Motor neuron (in vitro differentiated cells): ENCODE results near the gene TNIK. TPM values are rescaled to one million over a fixed set of nuclear protein-coding genes. Genes with fewer than 3 reads are reported as not detected.
A peak's percentile ranks its signal among the peaks of the same experiment; 100 is the strongest.

Experiments used
- ATAC-seq, 8 experiments: fragments of 200-7000 bp; cut with Tn5 transposase; replicated peaks in 6 of 8; 2 replicates each; pipeline ENCODE4 v1.8.0; 2021; ENCODE audit warnings: mild to moderate bottlenecking in 8 of 8, moderate library complexity in 8 of 8
- H3K27ac ChIP-seq, 2 donors: fragments of 250-450 bp; sonication (Bioruptor Pico); 2 replicates each; pipeline ENCODE4 v1.9.0; 2021; ENCODE audit warnings: antibody characterized with exemption in 2 of 2, mild to moderate bottlenecking in 2 of 2, moderate library complexity in 1 of 2
- H3K4me1 ChIP-seq, 2 donors: fragments of 250-450 bp; sonication (Bioruptor Pico); replicated peaks in 1 of 2; 2 replicates each; pipeline ENCODE4 v1.6.1; 2021; ENCODE audit warnings: antibody characterized with exemption in 2 of 2, mild to moderate bottlenecking in 2 of 2, moderate library complexity in 1 of 2
- H3K4me3 ChIP-seq, 5 donors: fragments of 250-450 bp; sonication (Bioruptor Pico); 2 replicates each; pipeline ENCODE4 v1.9.0; 2021; ENCODE audit warnings: antibody characterized with exemption in 5 of 5, mild to moderate bottlenecking in 5 of 5, moderate library complexity in 4 of 5
- WGBS, 10 experiments: fragments of 450-650 bp; shearing (Covaris generic); methylation state at CpG; one replicate each; pipeline ENCODE4 v1.0.0; 2022; 5-methylcytosine and 5-hydroxymethylcytosine counted together
- in situ Hi-C, 9 experiments: fragments of 400-800 bp; cut with MboI; loops; one replicate each; pipeline ENCODE4 v1.15.0; 2021; ENCODE audit warnings: low sequenced_read_pairs in 9 of 9, low pct_unique_long_range_greater_than_20kb in 2 of 9; ENCODE audit not compliant: unreplicated experiment in 9 of 9
- total RNA-seq, 8 experiments: library from RNA; unstranded; fragments of 300-600 nt; gene quantifications; 2 replicates each; pipeline versions ENCODE4 v1.2.3 to v1.2.4, GENCODE V29; 2022

Gene TNIK
- total RNA-seq, 8 experiments from 2014 or later, result 0.87 to 76.5 (median 23.3) TPM

GRCh38 chr3:171274222-171274621, 186.0 kb downstream of the TNIK start:
- Histone ChIP-seq H3K4me1 (peaks cover 0 to 3% of the 10 kb centered on the region in 2 donors), H3K4me3 (no peak overlapping the region), H3K27ac (no peak overlapping the region)
- 0 to 100% (median 54%) methylated on average over 1 of the region's 1 CpG; no CpG with 5 or more reads in 6 of the 10 experiments for WGBS, 10 experiments
- no peak for ATAC-seq
- in situ Hi-C loops, result no loop called here

- H3K27ac ChIP-seq, result no peak overlapping the region
- no peak overlapping the region for H3K4me3 ChIP-seq
- H3K4me1 ChIP-seq, result no peaks in the 10 kb centered on the region
- WGBS, 10 experiments, result 38 to 100% (median 80%) methylated on average over 1 to 2 of the region's 2 CpGs; no CpG with 5 or more reads in 1 of the 10 experiments
- in situ Hi-C loops, result no loop called here
- ATAC-seq, result no peak
Measured at GRCh38 chr3:171270541-171270940, 189.7 kb downstream of the TNIK start.

GRCh38 chr3:171269542-171269941, 190.7 kb downstream of the TNIK start:
- no peak overlapping the region for H3K4me3 ChIP-seq
- no peaks in the 10 kb centered on the region for H3K4me1 ChIP-seq
- in situ Hi-C loops, result no loop called here
- H3K27ac ChIP-seq, result no peak overlapping the region
- no peak for ATAC-seq

GRCh38 chr3:171268677-171269076, 191.5 kb downstream of the TNIK start:
- Histone ChIP-seq H3K4me1 (no peaks in the 10 kb centered on the region), H3K27ac (no peak overlapping the region), H3K4me3 (no peak overlapping the region)
- WGBS, 10 experiments, result 0 to 100% (median 69%) methylated on average over 1 of the region's 1 CpG; no CpG with 5 or more reads in 2 of the 10 experiments
- in situ Hi-C loops, result no loop called here
- no peak for ATAC-seq

- ATAC-seq, result no peak
- in situ Hi-C loops, result no loop called here
- no peak overlapping the region for H3K27ac ChIP-seq
- no peaks in the 10 kb centered on the region for H3K4me1 ChIP-seq
- no peak overlapping the region for H3K4me3 ChIP-seq
- 0 to 88% (median 78%) methylated on average over 1 of the region's 1 CpG; no CpG with 5 or more reads in 4 of the 10 experiments for WGBS, 10 experiments
Measured at GRCh38 chr3:171267104-171267503, 193.1 kb downstream of the TNIK start.

- no peak for ATAC-seq
- no peak overlapping the region for H3K27ac ChIP-seq
Measured at GRCh38 chr3:171266740-171267073, 193.5 kb downstream of the TNIK start.

GRCh38 chr3:171266034-171266739, 194.0 kb downstream of the TNIK start:
- in situ Hi-C loops, result no loop called here
- H3K4me3 ChIP-seq, result no peak overlapping the region
- no peaks in the 10 kb centered on the region for H3K4me1 ChIP-seq
- no peak overlapping the region for H3K27ac ChIP-seq
- ATAC-seq, result peak in 1 of 8 experiments; percentile 43
- 28 to 100% (median 75%) methylated on average over 1 to 4 of the region's 4 CpGs for WGBS, 10 experiments

More at GRCh38 chr3:171266740-171267073, 193.5 kb downstream of the TNIK start:
- no peak overlapping the region for H3K4me3 ChIP-seq
- WGBS, 10 experiments, result 0 to 100% (median 92%) methylated on average over 1 of the region's 1 CpG; no CpG with 5 or more reads in 1 of the 10 experiments
- in situ Hi-C loops, result no loop called here
- no peaks in the 10 kb centered on the region for H3K4me1 ChIP-seq

- in situ Hi-C loops, result no loop called here
- Histone ChIP-seq H3K4me3 (no peak overlapping the region), H3K4me1 (peaks cover 0 to 3% of the 10 kb centered on the region in 2 donors), H3K27ac (no peak overlapping the region)
- WGBS, 10 experiments, result 69 to 97% (median 79%) methylated on average over 1 to 6 of the region's 6 CpGs; no CpG with 5 or more reads in 2 of the 10 experiments
- ATAC-seq, result no peak
Measured at GRCh38 chr3:171264758-171265157, 195.4 kb downstream of the TNIK start.

GRCh38 chr3:171262431-171262830, 197.8 kb downstream of the TNIK start:
- Histone ChIP-seq H3K27ac (no peak overlapping the region), H3K4me1 (peaks cover 3 to 10% of the 10 kb centered on the region in 2 donors), H3K4me3 (no peak overlapping the region)
- whole genome bisulfite sequencing, 10 experiments, result 0 to 100% (median 60%) methylated on average over 1 of the region's 1 CpG; no CpG with 5 or more reads in 3 of the 10 experiments
- in situ Hi-C loops, result no loop called here
- no peak for ATAC-seq

GRCh38 chr3:171261487-171261886, 198.7 kb downstream of the TNIK start:
- peak in 4 of 8 experiments; percentile 28 to 46 (median 42) for ATAC-seq
- in situ Hi-C loops, result no loop called here
- H3K4me3 ChIP-seq, result no peak overlapping the region
- H3K4me1 ChIP-seq, result peaks cover 3 to 10% of the 10 kb centered on the region in 2 donors
- 55 to 100% (median 76%) methylated on average over 2 to 3 of the region's 3 CpGs; no CpG with 5 or more reads in 2 of the 10 experiments for WGBS, 10 experiments
- no peak overlapping the region for H3K27ac ChIP-seq

GRCh38 chr3:171260899-171261298, 199.3 kb downstream of the TNIK start:
- no peak overlapping the region for H3K4me3 ChIP-seq
- H3K27ac ChIP-seq, result no peak overlapping the region
- 50 to 100% (median 84%) methylated on average over 1 to 3 of the region's 3 CpGs; no CpG with 5 or more reads in 1 of the 10 experiments for WGBS, 10 experiments
- ATAC-seq, result no peak
- H3K4me1 ChIP-seq, result peaks cover 3 to 10% of the 10 kb centered on the region in 2 donors
- in situ Hi-C loops, result no loop called here

- Histone ChIP-seq H3K4me3 (no peak overlapping the region), H3K4me1 (peaks cover 3 to 10% of the 10 kb centered on the region in 2 donors), H3K27ac (no peak overlapping the region)
- in situ Hi-C loops, result no loop called here
- WGBS, 10 experiments, result 57 to 86% (median 79%) methylated on average over 1 of the region's 1 CpG; no CpG with 5 or more reads in 2 of the 10 experiments
- ATAC-seq, result no peak
Measured at GRCh38 chr3:171260466-171260865, 199.7 kb downstream of the TNIK start.

GRCh38 chr3:171258316-171258715, 201.9 kb downstream of the TNIK start:
- Histone ChIP-seq H3K27ac (no peak overlapping the region), H3K4me1 (peaks cover 3 to 10% of the 10 kb centered on the region in 2 donors), H3K4me3 (no peak overlapping the region)
- in situ Hi-C loops, result no loop called here
- ATAC-seq, result peak in 2 of 8 experiments; percentile 8 to 21
- WGBS, 10 experiments, result 0 to 100% (median 70%) methylated on average over 1 to 2 of the region's 2 CpGs; no CpG with 5 or more reads in 1 of the 10 experiments
